NCI-H774 (cell line): Measurements from ENCODE around the gene MYO1D.
"Not testable (repeated sequence)": the region's sequence is repeated elsewhere in the genome, so short reads cannot be mapped to it uniquely, and the experiment has no call there.

Source experiments
- DNase-seq: peaks from one replicate; lab custom pipeline; 2025; lab: John Stamatoyannopoulos, UW

MYO1D gene

GRCh38 chr17:32894245-32894644 lies 17.3 kb upstream of the MYO1D start:
- no peak for DNase-seq

- not testable (repeated sequence) for DNase-seq
Measured at GRCh38 chr17:32887410-32887809, 10.5 kb upstream of the MYO1D start.

GRCh38 chr17:32886951-32887350 lies 10.0 kb upstream of the MYO1D start:
- not testable (repeated sequence) for DNase-seq

GRCh38 chr17:32882734-32883133 lies 5.8 kb upstream of the MYO1D start:
- DNase-seq, result no peak

GRCh38 chr17:32882029-32882428 lies 5.1 kb upstream of the MYO1D start:
- DNase-seq, result no peak

- no peak for DNase-seq
Measured at GRCh38 chr17:32880671-32881453, 3.9 kb upstream of the MYO1D start.

GRCh38 chr17:32879134-32879533 lies 2.2 kb upstream of the MYO1D start:
- DNase-seq, result no peak

- DNase-seq, result no peak
Measured at GRCh38 chr17:32878211-32878610, 1.3 kb upstream of the MYO1D start.

GRCh38 chr17:32877164-32877764 lies 340 bp upstream of the MYO1D start:
- peak; percentile 95 for DNase-seq

- DNase-seq, result no peak
Measured at GRCh38 chr17:32875923-32876416, 954 bp downstream of the MYO1D start.

GRCh38 chr17:32875230-32875917 lies 1.6 kb downstream of the MYO1D start:
- DNase-seq, result no peak

GRCh38 chr17:32873114-32873513 lies 3.8 kb downstream of the MYO1D start:
- DNase-seq, result no peak

- DNase-seq, result no peak
Measured at GRCh38 chr17:32871746-32872145, 5.2 kb downstream of the MYO1D start.

- DNase-seq, result no peak
Measured at GRCh38 chr17:32870969-32871368, 6.0 kb downstream of the MYO1D start.

GRCh38 chr17:32870027-32870670 lies 6.8 kb downstream of the MYO1D start:
- DNase-seq, result no peak

- DNase-seq, result peak; percentile 5
Measured at GRCh38 chr17:32869345-32870026, 7.4 kb downstream of the MYO1D start.

- DNase-seq, result no peak
Measured at GRCh38 chr17:32865141-32865540, 11.8 kb downstream of the MYO1D start.

GRCh38 chr17:32863559-32863958 lies 13.4 kb downstream of the MYO1D start:
- DNase-seq, result no peak

GRCh38 chr17:32862940-32863339 lies 14.0 kb downstream of the MYO1D start:
- no peak for DNase-seq

- DNase-seq, result no peak
Measured at GRCh38 chr17:32861981-32862380, 14.9 kb downstream of the MYO1D start.

- DNase-seq, result no peak
Measured at GRCh38 chr17:32859857-32860525, 16.9 kb downstream of the MYO1D start.
